K562 (cell line): ENCODE measurements around the gene PARD6A. TPM values are rescaled to one million over a fixed set of nuclear protein-coding genes. Genes with fewer than 3 reads are reported as not detected.
A peak's percentile ranks its signal among the peaks of the same experiment; 100 is the strongest.

Source experiments
- CAMTA2 ChIP-seq: fragments of 250-450 bp; sonication (Bioruptor Pico); conservative IDR thresholded peaks from 2 replicates; pipeline ENCODE4 v1.5.1; 2022
- CREBBP ChIP-seq: IDR thresholded peaks from one replicate; pipeline ENCODE4 v1.6.1; 2012; ENCODE audit warnings: low read depth, mild to moderate bottlenecking, control low read depth, inconsistent platforms, low read length
- ELK1 ChIP-seq: sonication (generic); formaldehyde crosslinking; IDR thresholded peaks from 2 replicates; pipeline ENCODE4 v1.8.1; 2022; ENCODE audit warnings: missing genetic modification reagents
- GATAD2A ChIP-seq: fragments of 450-650 bp; IDR thresholded peaks from 2 replicates; pipeline ENCODE4 v1.6.1; 2017
- PCBP1 ChIP-seq: fragments of 200-400 bp; formaldehyde crosslinking; IDR thresholded peaks from 2 replicates; pipeline ENCODE4 v1.6.1; 2018; ENCODE audit warnings: mild to moderate bottlenecking, low read depth, low read length; ENCODE audit not compliant: poor library complexity, severe bottlenecking
- POLR2G ChIP-seq: fragments of 200-400 bp; formaldehyde crosslinking; IDR thresholded peaks from 2 replicates; pipeline ENCODE4 v1.6.1; 2017; ENCODE audit warnings: low read depth, mild to moderate bottlenecking, antibody characterized with exemption, low read length, moderate library complexity
- SMARCA5 ChIP-seq: fragments of 450-650 bp; IDR thresholded peaks from 2 replicates; pipeline ENCODE4 v1.6.1; 2016
- SMARCB1 ChIP-seq: IDR thresholded peaks from 2 replicates; pipeline ENCODE4 v1.6.1; 2011; ENCODE audit warnings: improper control_type of control experiment, low read depth; ENCODE audit not compliant: insufficient read length
- SUPT5H ChIP-seq: fragments of 450-650 bp; IDR thresholded peaks from 2 replicates; pipeline ENCODE4 v1.6.1; 2016
- TFAM ChIP-seq: fragments of 250-450 bp; sonication (Bioruptor Pico); conservative IDR thresholded peaks from 2 replicates; pipeline ENCODE4 v1.5.0; 2021; ENCODE audit warnings: mild to moderate bottlenecking, moderate library complexity
- THRAP3 ChIP-seq: fragments of 450-650 bp; IDR thresholded peaks from 2 replicates; pipeline ENCODE4 v1.6.1; 2016; ENCODE audit warnings: mild to moderate bottlenecking, inconsistent platforms, borderline replicate concordance
- ZBTB1 ChIP-seq: sonication (generic); formaldehyde crosslinking; IDR thresholded peaks from 2 replicates; pipeline ENCODE4 v1.8.1; 2023; ENCODE audit warnings: missing genetic modification reagents, low read depth, mild to moderate bottlenecking, borderline replicate concordance
- ZMIZ1 ChIP-seq, 2 experiments: fragments of 150-350 bp in 1 of 2; IDR thresholded peaks; 2 replicates each; pipeline ENCODE4 v1.6.1; 2012 to 2016; ENCODE audit warnings: low read depth in 2 of 2, low read length in 2 of 2, mild to moderate bottlenecking in 1 of 2, moderate library complexity in 1 of 2
- ZNF696 ChIP-seq: fragments of 250-450 bp; sonication (Bioruptor Pico); conservative IDR thresholded peaks from 2 replicates; pipeline ENCODE4 v1.4.0; 2020; ENCODE audit warnings: mild to moderate bottlenecking, moderate library complexity
- ZNF76 ChIP-seq: fragments of 250-450 bp; sonication (Bioruptor Pico); IDR thresholded peaks from 2 replicates; pipeline ENCODE4 v1.4.0; 2020; ENCODE audit warnings: mild to moderate bottlenecking, moderate library complexity, borderline replicate concordance
- polyA plus RNA-seq, 8 experiments: library from polyadenylated mRNA; depleted of rRNA in 4 of 8; stranded (reverse) in 5 of 8; unstranded in 3 of 8; fragments of >200 nt; fragmentation: Nextera tagmentation in 2 of 8; fragmentation: Illumina TruSeq in 1 of 8; extraction: Ambion mirVana in 2 of 8; extraction: Trizol in 1 of 8; gene quantifications; 2 replicates each; pipeline versions ENCODE4 v1.2.1 to v1.2.3, GENCODE V29; 2011 to 2014; ENCODE audit warnings: inconsistent platforms in 1 of 8, missing spikeins in 1 of 8
- total RNA-seq, 7 experiments: library from RNA; depleted of rRNA in 6 of 7; stranded (reverse); fragments of >200 nt in 6 of 7; fragmentation: Illumina TruSeq in 2 of 7; extraction: Trizol in 2 of 7; gene quantifications; 2 replicates each; pipeline versions ENCODE4 v1.2.1 to v1.2.3, GENCODE V29; 2011 to 2021; ENCODE audit warnings: low replicate concordance in 1 of 7
- TF ChIP-seq, protein P1 (sequence below), 2 experiments: fragments of 450-650 bp; IDR thresholded peaks; 2 replicates each; pipeline ENCODE4 v1.6.1; 2016
- TF ChIP-seq, protein P2 (sequence below): fragments of 450-650 bp; IDR thresholded peaks from 2 replicates; pipeline ENCODE4 v1.6.1; 2016; ENCODE audit warnings: borderline replicate concordance

The PARD6A gene
- total and polyA plus RNA-seq, 9 of the 15 experiments (the other 6 are each of a cell fraction or from before 2014, with no cell fraction given), result 0.04 to 2.0 (median 0.44) TPM

DNA sequence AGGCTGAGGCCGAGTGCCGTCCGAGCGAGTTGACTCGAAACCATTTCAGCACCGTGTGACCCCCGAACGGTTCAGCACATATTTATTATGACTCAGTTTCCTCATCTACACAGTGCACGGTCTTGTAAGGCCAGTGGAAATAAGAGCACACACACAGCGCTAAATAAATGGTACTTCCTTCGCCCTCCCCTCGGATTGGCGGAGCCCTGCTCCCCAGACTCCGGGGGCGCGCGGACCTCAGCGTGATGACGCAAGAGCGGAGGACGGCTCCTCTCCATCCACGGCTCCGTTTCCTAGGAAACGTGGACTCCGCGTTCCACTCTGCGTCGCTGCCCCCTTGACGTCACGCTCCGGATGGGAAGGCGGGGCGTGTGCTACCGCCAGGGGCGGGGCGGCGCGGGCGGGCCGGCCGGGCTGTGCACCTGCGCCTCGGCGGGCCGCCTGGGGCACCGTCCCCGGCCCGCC, at the start of gene PARD6A (continued):
- TF ChIP-seq ZMIZ1 (IDR thresholded peaks at IDR 0.05; ENCODE audit: low read depth in 2 of 2, low read length in 2 of 2), result no peak
- no peak for TF ChIP-seq SMARCB1
- no peak for TF ChIP-seq THRAP3
- no peak for TF ChIP-seq ZNF696 (CRISPR knock-in tag)
- TF ChIP-seq CAMTA2 (CRISPR knock-in tag), result no peak
- no peak for TF ChIP-seq SUPT5H
- TF ChIP-seq, protein P1, sequence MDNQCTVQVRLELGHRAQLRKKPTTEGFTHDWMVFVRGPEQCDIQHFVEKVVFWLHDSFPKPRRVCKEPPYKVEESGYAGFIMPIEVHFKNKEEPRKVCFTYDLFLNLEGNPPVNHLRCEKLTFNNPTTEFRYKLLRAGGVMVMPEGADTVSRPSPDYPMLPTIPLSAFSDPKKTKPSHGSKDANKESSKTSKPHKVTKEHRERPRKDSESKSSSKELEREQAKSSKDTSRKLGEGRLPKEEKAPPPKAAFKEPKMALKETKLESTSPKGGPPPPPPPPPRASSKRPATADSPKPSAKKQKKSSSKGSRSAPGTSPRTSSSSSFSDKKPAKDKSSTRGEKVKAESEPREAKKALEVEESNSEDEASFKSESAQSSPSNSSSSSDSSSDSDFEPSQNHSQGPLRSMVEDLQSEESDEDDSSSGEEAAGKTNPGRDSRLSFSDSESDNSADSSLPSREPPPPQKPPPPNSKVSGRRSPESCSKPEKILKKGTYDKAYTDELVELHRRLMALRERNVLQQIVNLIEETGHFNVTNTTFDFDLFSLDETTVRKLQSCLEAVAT (IDR thresholded peaks at IDR 0.05), result peak; percentile 9 to 49; a peak in 1 of 4 replicates
- no peak for TF ChIP-seq ZBTB1
- TF ChIP-seq TFAM (CRISPR knock-in tag), result no peak
- no peak for TF ChIP-seq PCBP1
- no peak for TF ChIP-seq GATAD2A
- no peak for TF ChIP-seq ELK1 (CRISPR knock-in tag)
- TF ChIP-seq POLR2G, result no peak
- TF ChIP-seq CREBBP, result no peak
- 0 out of 2 replicates have a peak, but pooled peaks have one; percentile 20 for TF ChIP-seq ZNF76 (CRISPR knock-in tag)
- TF ChIP-seq, protein P2, sequence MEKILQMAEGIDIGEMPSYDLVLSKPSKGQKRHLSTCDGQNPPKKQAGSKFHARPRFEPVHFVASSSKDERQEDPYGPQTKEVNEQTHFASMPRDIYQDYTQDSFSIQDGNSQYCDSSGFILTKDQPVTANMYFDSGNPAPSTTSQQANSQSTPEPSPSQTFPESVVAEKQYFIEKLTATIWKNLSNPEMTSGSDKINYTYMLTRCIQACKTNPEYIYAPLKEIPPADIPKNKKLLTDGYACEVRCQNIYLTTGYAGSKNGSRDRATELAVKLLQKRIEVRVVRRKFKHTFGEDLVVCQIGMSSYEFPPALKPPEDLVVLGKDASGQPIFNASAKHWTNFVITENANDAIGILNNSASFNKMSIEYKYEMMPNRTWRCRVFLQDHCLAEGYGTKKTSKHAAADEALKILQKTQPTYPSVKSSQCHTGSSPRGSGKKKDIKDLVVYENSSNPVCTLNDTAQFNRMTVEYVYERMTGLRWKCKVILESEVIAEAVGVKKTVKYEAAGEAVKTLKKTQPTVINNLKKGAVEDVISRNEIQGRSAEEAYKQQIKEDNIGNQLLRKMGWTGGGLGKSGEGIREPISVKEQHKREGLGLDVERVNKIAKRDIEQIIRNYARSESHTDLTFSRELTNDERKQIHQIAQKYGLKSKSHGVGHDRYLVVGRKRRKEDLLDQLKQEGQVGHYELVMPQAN, result peak; percentile 85; the same call in 1 of the 2 replicates
- no peak for TF ChIP-seq SMARCA5
